OCI-LY1 (cell line): ENCODE results near the gene PEF1.

Experiments used
- EZH2 ChIP-seq: fragments of 200-600 bp; sonication (generic), shearing (Covaris generic); IDR thresholded peaks from 2 replicates; pipeline ENCODE4 v1.8.0; 2017; ENCODE audit warnings: borderline replicate concordance, mixed run types, mild to moderate bottlenecking, antibody characterized with exemption, low read length, moderate library complexity, mixed read lengths
- TF ChIP-seq, protein P1 (sequence below): fragments of 200-600 bp; sonication (generic), shearing (Covaris generic); IDR thresholded peaks from 2 replicates; pipeline ENCODE4 v1.5.1; 2017; ENCODE audit warnings: mild to moderate bottlenecking, antibody characterized with exemption, low read length, moderate library complexity, mixed read lengths

DNA sequence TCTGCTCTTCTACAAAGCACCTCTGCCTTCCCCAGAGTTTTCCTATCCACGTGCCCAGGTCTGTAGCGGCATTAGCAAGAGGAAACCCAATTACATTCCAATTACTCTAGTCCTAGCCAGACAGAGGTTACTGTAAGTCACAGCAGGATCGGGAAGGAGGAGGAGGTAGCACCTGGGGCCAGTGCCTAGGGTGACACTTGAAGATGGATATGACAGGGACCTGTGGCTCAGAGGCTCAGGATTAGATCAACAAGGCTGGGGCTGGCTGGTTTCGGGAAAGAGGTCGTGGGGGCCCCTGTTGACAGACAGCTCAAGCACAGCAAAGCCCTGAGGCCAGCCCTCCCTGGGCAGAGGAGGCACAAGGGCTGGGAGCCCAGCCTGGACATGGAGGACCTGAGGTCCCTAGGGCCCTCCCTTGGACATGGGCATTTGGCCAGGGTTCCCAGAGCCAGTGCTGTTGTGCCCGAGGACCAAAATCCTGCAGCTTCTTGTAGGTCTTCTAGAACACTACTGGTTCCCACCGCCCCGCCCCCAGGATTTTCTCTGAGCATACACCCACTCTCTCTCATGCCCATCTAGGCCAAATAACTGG, 30.2 kb downstream of the PEF1 start:
- TF ChIP-seq, protein P1, sequence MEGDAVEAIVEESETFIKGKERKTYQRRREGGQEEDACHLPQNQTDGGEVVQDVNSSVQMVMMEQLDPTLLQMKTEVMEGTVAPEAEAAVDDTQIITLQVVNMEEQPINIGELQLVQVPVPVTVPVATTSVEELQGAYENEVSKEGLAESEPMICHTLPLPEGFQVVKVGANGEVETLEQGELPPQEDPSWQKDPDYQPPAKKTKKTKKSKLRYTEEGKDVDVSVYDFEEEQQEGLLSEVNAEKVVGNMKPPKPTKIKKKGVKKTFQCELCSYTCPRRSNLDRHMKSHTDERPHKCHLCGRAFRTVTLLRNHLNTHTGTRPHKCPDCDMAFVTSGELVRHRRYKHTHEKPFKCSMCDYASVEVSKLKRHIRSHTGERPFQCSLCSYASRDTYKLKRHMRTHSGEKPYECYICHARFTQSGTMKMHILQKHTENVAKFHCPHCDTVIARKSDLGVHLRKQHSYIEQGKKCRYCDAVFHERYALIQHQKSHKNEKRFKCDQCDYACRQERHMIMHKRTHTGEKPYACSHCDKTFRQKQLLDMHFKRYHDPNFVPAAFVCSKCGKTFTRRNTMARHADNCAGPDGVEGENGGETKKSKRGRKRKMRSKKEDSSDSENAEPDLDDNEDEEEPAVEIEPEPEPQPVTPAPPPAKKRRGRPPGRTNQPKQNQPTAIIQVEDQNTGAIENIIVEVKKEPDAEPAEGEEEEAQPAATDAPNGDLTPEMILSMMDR: no peak
- no peak for TF ChIP-seq EZH2
